ENCODE results near the gene OR52H1. TPM values are rescaled to one million over a fixed set of nuclear protein-coding genes. Genes with fewer than 3 reads are reported as not detected.

OR52H1 gene
- total and polyA plus RNA-seq, 2 experiments from 2014 or later, result 0.28 TPM; not detected in 1

- no peaks in the 10 kb centered on the region for H3F3A ChIP-seq (replicated peaks; ENCODE audit: low read depth)
- no peak overlapping the region for H3K27ac ChIP-seq (ENCODE audit: low read depth)
- no peaks in the 10 kb centered on the region for H3K27me3 ChIP-seq (ENCODE audit: insufficient read depth)
- no peaks in the 10 kb centered on the region for H4K20me1 ChIP-seq (replicated peaks; ENCODE audit: insufficient read depth)
- no peaks in the 10 kb centered on the region for H3K79me2 ChIP-seq (replicated peaks; ENCODE audit: insufficient read depth)
- H3K4me3 ChIP-seq, result no peak overlapping the region
- 0 out of 2 replicates have a peak, but pooled peaks cover 8% of the 10 kb centered on the region for H3K9me2 ChIP-seq (ENCODE audit: insufficient read depth)
- H3K36me3 Mint-ChIP-seq (ENCODE audit: low read depth), result no peaks in the 10 kb centered on the region
- 0 out of 2 replicates have a peak overlapping the region, but pooled peaks have one; percentile 21 for H3K27ac Mint-ChIP-seq
- no peak for TF ChIP-seq NANOG (IDR thresholded peaks at IDR 0.05; ENCODE audit: borderline replicate concordance)
- no peak for TF ChIP-seq EZH2phosphoT487 (IDR thresholded peaks at IDR 0.05; ENCODE audit: unreplicated experiment)
- no peak for TF ChIP-seq CREB1 (CRISPR knock-in tag; IDR thresholded peaks at IDR 0.05; ENCODE audit: low read depth)
- TF ChIP-seq EZH2 (IDR thresholded peaks at IDR 0.05; ENCODE audit: low read depth, unreplicated experiment), result no peak
- TF ChIP-seq JUNB (IDR thresholded peaks at IDR 0.05; ENCODE audit: unreplicated experiment), result no peak
- no peak for TF ChIP-seq ZNF114 (CRISPR knock-in tag; IDR thresholded peaks at IDR 0.05)
- TF ChIP-seq, protein P1, sequence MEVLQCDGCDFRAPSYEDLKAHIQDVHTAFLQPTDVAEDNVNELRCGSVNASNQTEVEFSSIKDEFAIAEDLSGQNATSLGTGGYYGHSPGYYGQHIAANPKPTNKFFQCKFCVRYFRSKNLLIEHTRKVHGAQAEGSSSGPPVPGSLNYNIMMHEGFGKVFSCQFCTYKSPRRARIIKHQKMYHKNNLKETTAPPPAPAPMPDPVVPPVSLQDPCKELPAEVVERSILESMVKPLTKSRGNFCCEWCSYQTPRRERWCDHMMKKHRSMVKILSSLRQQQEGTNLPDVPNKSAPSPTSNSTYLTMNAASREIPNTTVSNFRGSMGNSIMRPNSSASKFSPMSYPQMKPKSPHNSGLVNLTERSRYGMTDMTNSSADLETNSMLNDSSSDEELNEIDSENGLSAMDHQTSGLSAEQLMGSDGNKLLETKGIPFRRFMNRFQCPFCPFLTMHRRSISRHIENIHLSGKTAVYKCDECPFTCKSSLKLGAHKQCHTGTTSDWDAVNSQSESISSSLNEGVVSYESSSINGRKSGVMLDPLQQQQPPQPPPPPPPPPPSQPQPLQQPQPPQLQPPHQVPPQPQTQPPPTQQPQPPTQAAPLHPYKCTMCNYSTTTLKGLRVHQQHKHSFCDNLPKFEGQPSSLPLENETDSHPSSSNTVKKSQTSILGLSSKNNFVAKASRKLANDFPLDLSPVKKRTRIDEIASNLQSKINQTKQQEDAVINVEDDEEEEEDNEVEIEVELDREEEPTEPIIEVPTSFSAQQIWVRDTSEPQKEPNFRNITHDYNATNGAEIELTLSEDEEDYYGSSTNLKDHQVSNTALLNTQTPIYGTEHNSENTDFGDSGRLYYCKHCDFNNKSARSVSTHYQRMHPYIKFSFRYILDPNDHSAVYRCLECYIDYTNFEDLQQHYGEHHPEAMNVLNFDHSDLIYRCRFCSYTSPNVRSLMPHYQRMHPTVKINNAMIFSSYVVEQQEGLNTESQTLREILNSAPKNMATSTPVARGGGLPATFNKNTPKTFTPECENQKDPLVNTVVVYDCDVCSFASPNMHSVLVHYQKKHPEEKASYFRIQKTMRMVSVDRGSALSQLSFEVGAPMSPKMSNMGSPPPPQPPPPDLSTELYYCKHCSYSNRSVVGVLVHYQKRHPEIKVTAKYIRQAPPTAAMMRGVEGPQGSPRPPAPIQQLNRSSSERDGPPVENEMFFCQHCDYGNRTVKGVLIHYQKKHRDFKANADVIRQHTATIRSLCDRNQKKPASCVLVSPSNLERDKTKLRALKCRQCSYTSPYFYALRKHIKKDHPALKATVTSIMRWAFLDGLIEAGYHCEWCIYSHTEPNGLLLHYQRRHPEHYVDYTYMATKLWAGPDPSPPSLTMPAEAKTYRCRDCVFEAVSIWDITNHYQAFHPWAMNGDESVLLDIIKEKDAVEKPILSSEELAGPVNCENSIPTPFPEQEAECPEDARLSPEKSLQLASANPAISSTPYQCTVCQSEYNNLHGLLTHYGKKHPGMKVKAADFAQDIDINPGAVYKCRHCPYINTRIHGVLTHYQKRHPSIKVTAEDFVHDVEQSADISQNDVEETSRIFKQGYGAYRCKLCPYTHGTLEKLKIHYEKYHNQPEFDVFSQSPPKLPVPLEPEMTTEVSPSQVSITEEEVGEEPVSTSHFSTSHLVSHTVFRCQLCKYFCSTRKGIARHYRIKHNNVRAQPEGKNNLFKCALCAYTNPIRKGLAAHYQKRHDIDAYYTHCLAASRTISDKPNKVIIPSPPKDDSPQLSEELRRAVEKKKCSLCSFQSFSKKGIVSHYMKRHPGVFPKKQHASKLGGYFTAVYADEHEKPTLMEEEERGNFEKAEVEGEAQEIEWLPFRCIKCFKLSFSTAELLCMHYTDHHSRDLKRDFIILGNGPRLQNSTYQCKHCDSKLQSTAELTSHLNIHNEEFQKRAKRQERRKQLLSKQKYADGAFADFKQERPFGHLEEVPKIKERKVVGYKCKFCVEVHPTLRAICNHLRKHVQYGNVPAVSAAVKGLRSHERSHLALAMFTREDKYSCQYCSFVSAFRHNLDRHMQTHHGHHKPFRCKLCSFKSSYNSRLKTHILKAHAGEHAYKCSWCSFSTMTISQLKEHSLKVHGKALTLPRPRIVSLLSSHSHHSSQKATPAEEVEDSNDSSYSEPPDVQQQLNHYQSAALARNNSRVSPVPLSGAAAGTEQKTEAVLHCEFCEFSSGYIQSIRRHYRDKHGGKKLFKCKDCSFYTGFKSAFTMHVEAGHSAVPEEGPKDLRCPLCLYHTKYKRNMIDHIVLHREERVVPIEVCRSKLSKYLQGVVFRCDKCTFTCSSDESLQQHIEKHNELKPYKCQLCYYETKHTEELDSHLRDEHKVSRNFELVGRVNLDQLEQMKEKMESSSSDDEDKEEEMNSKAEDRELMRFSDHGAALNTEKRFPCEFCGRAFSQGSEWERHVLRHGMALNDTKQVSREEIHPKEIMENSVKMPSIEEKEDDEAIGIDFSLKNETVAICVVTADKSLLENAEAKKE (CRISPR knock-in tag; IDR thresholded peaks at IDR 0.05), result no peak
- no peak for TF ChIP-seq POLR2AphosphoS5 (IDR thresholded peaks at IDR 0.05; ENCODE audit: low read depth)
- peaks cover under 1% of the 10 kb centered on the region; the same call in 1 of the 3 replicates for H3K9me3 Mint-ChIP-seq
- H2AFZ ChIP-seq, result no peak overlapping the region
- DNase-seq (ENCODE audit: low spot score) (no peak), ATAC-seq (no peak)
- H3K4me3 Mint-ChIP-seq, result no peak overlapping the region
- H3K4me1 Mint-ChIP-seq, result no peaks in the 10 kb centered on the region
- H3K4me1 ChIP-seq (ENCODE audit: insufficient read depth), result no peaks in the 10 kb centered on the region
- no peaks in the 10 kb centered on the region for H3K27me3 Mint-ChIP-seq (ENCODE audit: insufficient read depth, low read depth, poor library complexity)
- no peak overlapping the region for H3K4me2 ChIP-seq
- no peaks in the 10 kb centered on the region for H3K36me3 ChIP-seq (ENCODE audit: insufficient read depth)
These were observed 17.1 kb downstream of the OR52H1 start for GRCh38 chr11:5531053-5531831.
